Nephron progenitor cell (in vitro differentiated cells): ENCODE data around the gene IL32.
A peak's percentile ranks its signal among the peaks of the same experiment; 100 is the strongest.
"Not testable (repeated sequence)": the region's sequence is repeated elsewhere in the genome, so short reads cannot be mapped to it uniquely, and the experiment has no call there.

Experiments used
- DNase-seq: peaks from one replicate; pipeline ENCODE4 v3.0.0; 2021
- H3K27ac Mint-ChIP-seq: 2 replicates; pipeline ENCODE4 v1.8.0; 2021; ENCODE audit warnings: mild to moderate bottlenecking, moderate library complexity, mixed read lengths
- H3K27me3 Mint-ChIP-seq: 2 replicates; pipeline ENCODE4 v1.8.0; 2021; ENCODE audit warnings: mild to moderate bottlenecking, low read depth, mixed read lengths; ENCODE audit not compliant: poor library complexity
- H3K36me3 Mint-ChIP-seq: 2 replicates; pipeline ENCODE4 v1.8.0; 2021; ENCODE audit warnings: low read depth, mixed read lengths
- H3K4me1 Mint-ChIP-seq: 2 replicates; pipeline ENCODE4 v1.8.0; 2021; ENCODE audit warnings: mixed read lengths
- H3K4me3 Mint-ChIP-seq: 2 replicates; pipeline ENCODE4 v1.8.0; 2021; ENCODE audit warnings: mild to moderate bottlenecking, moderate library complexity, mixed read lengths
- H3K9me3 Mint-ChIP-seq: 2 replicates; pipeline ENCODE4 v1.8.0; 2021; ENCODE audit warnings: mild to moderate bottlenecking, moderate library complexity, mixed read lengths
- CTCF ChIP-seq: fragments of 200-600 bp; sonication (generic); IDR thresholded peaks from 2 replicates; pipeline ENCODE4 v1.5.0; 2021; ENCODE audit warnings: antibody characterized with exemption

The IL32 gene

GRCh38 chr16:3065742-3066439 lies 451 bp downstream of the IL32 start:
- no peak for TF ChIP-seq CTCF
- no peak for DNase-seq
- H3K27ac Mint-ChIP-seq = no peak overlapping the region
- H3K27me3 Mint-ChIP-seq = peaks cover 9% of the 10 kb centered on the region
- H3K9me3 Mint-ChIP-seq = no peaks in the 10 kb centered on the region
- no peak overlapping the region for H3K4me3 Mint-ChIP-seq
- H3K4me1 Mint-ChIP-seq = peaks cover 24% of the 10 kb centered on the region
- no peaks in the 10 kb centered on the region for H3K36me3 Mint-ChIP-seq

GRCh38 chr16:3066440-3066748 lies 954 bp downstream of the IL32 start:
- H3K27me3 Mint-ChIP-seq = peaks cover 7% of the 10 kb centered on the region
- no peak for TF ChIP-seq CTCF
- no peaks in the 10 kb centered on the region for H3K9me3 Mint-ChIP-seq
- no peaks in the 10 kb centered on the region for H3K36me3 Mint-ChIP-seq
- no peak overlapping the region for H3K27ac Mint-ChIP-seq
- no peak overlapping the region for H3K4me3 Mint-ChIP-seq
- peaks cover 28% of the 10 kb centered on the region for H3K4me1 Mint-ChIP-seq
- DNase-seq = no peak

- H3K27ac Mint-ChIP-seq = no peak overlapping the region
- no peak for TF ChIP-seq CTCF
- H3K4me3 Mint-ChIP-seq = no peak overlapping the region
- DNase-seq = no peak
- no peaks in the 10 kb centered on the region for H3K9me3 Mint-ChIP-seq
- no peaks in the 10 kb centered on the region for H3K36me3 Mint-ChIP-seq
- H3K27me3 Mint-ChIP-seq = peaks cover 9% of the 10 kb centered on the region
- H3K4me1 Mint-ChIP-seq = peaks cover 38% of the 10 kb centered on the region
These were observed 3.0 kb downstream of the IL32 start for GRCh38 chr16:3068487-3068886.

- not testable (repeated sequence) for H3K27me3 Mint-ChIP-seq, H3K36me3 Mint-ChIP-seq, H3K4me3 Mint-ChIP-seq, H3K27ac Mint-ChIP-seq, H3K9me3 Mint-ChIP-seq, DNase-seq
- peaks cover 45% of the 10 kb centered on the region for H3K4me1 Mint-ChIP-seq
These were observed 3.7 kb downstream of the IL32 start for GRCh38 chr16:3069146-3069545.

GRCh38 chr16:3070608-3071111 lies 5.2 kb downstream of the IL32 start:
- Mint-ChIP-seq H3K9me3 (no peaks in the 10 kb centered on the region), H3K27me3 (peaks cover 16% of the 10 kb centered on the region), H3K27ac (no peak overlapping the region), H3K36me3 (no peaks in the 10 kb centered on the region), H3K4me3 (no peak overlapping the region), H3K4me1 (peaks cover 53% of the 10 kb centered on the region)
- no peak for DNase-seq
- TF ChIP-seq CTCF = no peak

GRCh38 chr16:3071655-3072054 lies 6.2 kb downstream of the IL32 start:
- Mint-ChIP-seq H3K4me1 (peaks cover 54% of the 10 kb centered on the region), H3K27me3 (peaks cover 20% of the 10 kb centered on the region), H3K36me3 (no peaks in the 10 kb centered on the region), H3K9me3 (no peaks in the 10 kb centered on the region), H3K27ac (peak overlapping the region; percentile 24), H3K4me3 (no peak overlapping the region)
- no peak for TF ChIP-seq CTCF
- DNase-seq = no peak

GRCh38 chr16:3072148-3072547 lies 6.7 kb downstream of the IL32 start:
- peaks cover 50% of the 10 kb centered on the region for H3K4me1 Mint-ChIP-seq
- peaks cover 22% of the 10 kb centered on the region for H3K27me3 Mint-ChIP-seq
- not testable (repeated sequence) for H3K4me3 Mint-ChIP-seq, H3K27ac Mint-ChIP-seq, DNase-seq, H3K36me3 Mint-ChIP-seq, H3K9me3 Mint-ChIP-seq

- H3K4me3 Mint-ChIP-seq, H3K36me3 Mint-ChIP-seq, H3K27ac Mint-ChIP-seq, H3K9me3 Mint-ChIP-seq, DNase-seq: not testable (repeated sequence)
- H3K4me1 Mint-ChIP-seq = peaks cover 48% of the 10 kb centered on the region
- H3K27me3 Mint-ChIP-seq = peaks cover 22% of the 10 kb centered on the region
These were observed 7.3 kb downstream of the IL32 start for GRCh38 chr16:3072576-3073263.
